ENCODE measurements around the gene GRM5. TPM values are rescaled to one million over a fixed set of nuclear protein-coding genes. Genes with fewer than 3 reads are reported as not detected.
"Not testable (repeated sequence)": the region's sequence is repeated elsewhere in the genome, so short reads cannot be mapped to it uniquely, and the experiment has no call there.

GRM5 gene
- total RNA-seq, 4 donors from 2014 or later = not detected

DNA sequence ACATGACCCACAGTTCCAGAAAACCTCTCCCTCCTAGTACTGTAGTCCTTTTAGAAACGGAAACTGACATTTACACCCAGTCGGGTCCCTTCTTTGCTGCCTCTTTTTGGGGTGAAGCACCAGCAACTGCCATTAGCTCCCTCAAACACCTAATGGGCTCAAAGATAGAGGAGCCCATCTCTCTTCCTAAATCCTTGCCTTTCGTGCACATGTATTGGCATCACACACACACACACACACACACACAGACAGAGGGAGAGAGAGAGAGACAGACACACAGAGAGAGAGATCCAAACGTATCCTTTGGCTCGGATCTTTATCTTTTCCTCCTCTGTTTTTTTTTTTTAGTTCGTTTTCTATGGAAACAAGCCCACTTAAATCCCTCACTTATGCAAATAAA is 716 bp downstream of the GRM5 start:
- no peak overlapping the region for H3K4me3 ChIP-seq
- no peaks in the 10 kb centered on the region for H3K9me3 ChIP-seq
- in situ Hi-C loops (cut with MboI; ENCODE audit: low pct_ligation_motif_present in 1 of 4, low pct_unique_long_range_greater_than_20kb in 1 of 4, low sequenced_read_pairs in 3 of 4) (no loop called here), intact Hi-C loops (cut with DNase I; ENCODE audit: low total_unique reads) (no loop called here)
- peaks cover 29% of the 10 kb centered on the region for H3K27me3 ChIP-seq
- no peak for DNase-seq
- no peaks in the 10 kb centered on the region for H3K36me3 ChIP-seq
- no peak overlapping the region for H3K27ac ChIP-seq
- no peaks in the 10 kb centered on the region for H3K4me1 ChIP-seq
- no peak for TF ChIP-seq CTCF (IDR thresholded peaks at IDR 0.05)
- no peak for TF ChIP-seq POLR2A (IDR thresholded peaks at IDR 0.05)
- TF ChIP-seq POLR2AphosphoS5 (IDR thresholded peaks at IDR 0.05) = no peak
- no peak for TF ChIP-seq EP300 (IDR thresholded peaks at IDR 0.05; ENCODE audit: low read depth)
- WGBS, 2 donors (ENCODE audit: low coverage in 1 of 2) = 26% methylated on average over 3 to 6 of the region's 6 CpGs

DNA sequence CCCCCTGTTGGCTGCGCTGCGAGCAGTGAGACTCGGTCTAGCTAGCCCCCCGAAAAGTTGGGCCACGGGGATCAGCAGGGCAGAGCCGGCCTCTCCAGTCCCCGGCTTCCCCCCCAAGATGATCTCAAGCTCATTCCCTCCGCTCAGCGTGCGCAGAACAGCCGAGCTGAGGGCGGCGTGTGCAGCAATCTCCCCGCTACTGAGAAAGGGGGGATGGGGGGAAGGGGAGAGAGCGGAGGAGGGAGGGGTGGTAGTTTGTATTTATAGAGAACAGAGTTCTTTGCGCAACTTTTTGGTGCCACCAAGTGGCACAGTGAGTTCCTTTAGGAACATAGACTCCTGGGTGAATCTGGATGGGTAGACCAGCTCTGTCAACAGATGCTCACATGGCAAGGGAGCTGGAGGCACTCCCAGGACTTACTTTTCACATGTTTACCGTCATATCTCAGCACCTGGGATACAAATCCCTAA is 2.3 kb downstream of the GRM5 start:
- H3K4me3 ChIP-seq; in situ Hi-C loops (cut with MboI; ENCODE audit: low pct_ligation_motif_present in 1 of 4, low pct_unique_long_range_greater_than_20kb in 1 of 4, low sequenced_read_pairs in 3 of 4); DNase-seq; H3K4me1 ChIP-seq; intact Hi-C loops (cut with DNase I; ENCODE audit: low total_unique reads); H3K27ac ChIP-seq; H3K9me3 ChIP-seq; H3K36me3 ChIP-seq: not testable (repeated sequence)
- 22 to 24% methylated on average over 5 to 13 of the region's 17 CpGs for WGBS, 2 donors (ENCODE audit: low coverage in 1 of 2)
- peaks cover 29% of the 10 kb centered on the region for H3K27me3 ChIP-seq

- in situ Hi-C loops (cut with MboI; ENCODE audit: low pct_ligation_motif_present in 1 of 4, low pct_unique_long_range_greater_than_20kb in 1 of 4, low sequenced_read_pairs in 3 of 4); H3K4me3 ChIP-seq; H3K27ac ChIP-seq; intact Hi-C loops (cut with DNase I; ENCODE audit: low total_unique reads); H3K4me1 ChIP-seq; H3K36me3 ChIP-seq; H3K9me3 ChIP-seq; DNase-seq: not testable (repeated sequence)
- WGBS, 2 donors (ENCODE audit: low coverage in 1 of 2) = 22% methylated on average over 25 of the region's 25 CpGs; no CpG with 5 or more reads in 1 of the 2 donors
- peaks cover 29% of the 10 kb centered on the region for H3K27me3 ChIP-seq
These were observed 2.9 kb downstream of the GRM5 start for GRCh38 chr11:89062771-89063298.

- H3K36me3 ChIP-seq; intact Hi-C loops (cut with DNase I; ENCODE audit: low total_unique reads); in situ Hi-C loops (cut with MboI; ENCODE audit: low pct_ligation_motif_present in 1 of 4, low pct_unique_long_range_greater_than_20kb in 1 of 4, low sequenced_read_pairs in 3 of 4); H3K9me3 ChIP-seq; H3K27ac ChIP-seq; DNase-seq; H3K4me3 ChIP-seq; H3K4me1 ChIP-seq: not testable (repeated sequence)
- 39 to 42% methylated on average over 5 of the region's 5 CpGs for WGBS, 2 donors (ENCODE audit: low coverage in 1 of 2)
- H3K27me3 ChIP-seq = peaks cover 29% of the 10 kb centered on the region
These were observed 3.9 kb downstream of the GRM5 start for GRCh38 chr11:89061839-89062238.

- 58 to 73% methylated on average over 1 of the region's 1 CpG for WGBS, 2 donors (ENCODE audit: low coverage in 1 of 2)
- DNase-seq; H3K4me1 ChIP-seq; H3K9me3 ChIP-seq; in situ Hi-C loops (cut with MboI; ENCODE audit: low pct_ligation_motif_present in 1 of 4, low pct_unique_long_range_greater_than_20kb in 1 of 4, low sequenced_read_pairs in 3 of 4); H3K4me3 ChIP-seq; H3K36me3 ChIP-seq; intact Hi-C loops (cut with DNase I; ENCODE audit: low total_unique reads); H3K27me3 ChIP-seq; H3K27ac ChIP-seq: not testable (repeated sequence)
These were observed 8.4 kb downstream of the GRM5 start for GRCh38 chr11:89057406-89057805.

DNA sequence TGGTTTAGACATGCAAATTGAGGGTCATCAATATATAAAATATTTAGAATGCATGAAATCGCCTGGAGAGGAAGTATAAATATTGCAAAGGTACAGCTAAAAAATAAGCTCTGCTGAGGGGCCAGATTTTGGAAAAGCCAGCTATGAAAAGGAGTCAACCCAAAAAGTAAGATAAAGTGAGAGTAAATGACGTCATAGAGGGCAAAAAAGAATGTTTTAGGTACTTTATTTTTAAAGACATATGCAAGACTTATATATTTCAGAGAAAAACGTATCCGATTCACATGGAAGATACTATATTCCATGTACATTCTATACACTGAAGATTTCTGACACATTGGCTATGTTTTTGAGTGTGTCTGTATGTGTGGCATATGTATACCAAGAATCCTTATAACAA is 13.6 kb downstream of the GRM5 start:
- H3K27ac ChIP-seq = no peak overlapping the region
- H3K36me3 ChIP-seq = no peaks in the 10 kb centered on the region
- H3K4me1 ChIP-seq = no peaks in the 10 kb centered on the region
- in situ Hi-C loops (cut with MboI; ENCODE audit: low pct_ligation_motif_present in 1 of 4, low pct_unique_long_range_greater_than_20kb in 1 of 4, low sequenced_read_pairs in 3 of 4) = no loop called here
- DNase-seq = no peak
- TF ChIP-seq POLR2AphosphoS5 (IDR thresholded peaks at IDR 0.05) = no peak
- TF ChIP-seq CTCF (IDR thresholded peaks at IDR 0.05) = no peak
- H3K9me3 ChIP-seq = no peaks in the 10 kb centered on the region
- H3K4me3 ChIP-seq = no peak overlapping the region
- 72 to 74% methylated on average over 4 of the region's 4 CpGs for WGBS, 2 donors (ENCODE audit: low coverage in 1 of 2)
- intact Hi-C loops (cut with DNase I; ENCODE audit: low total_unique reads) = no loop called here
- H3K27me3 ChIP-seq = no peaks in the 10 kb centered on the region

DNA sequence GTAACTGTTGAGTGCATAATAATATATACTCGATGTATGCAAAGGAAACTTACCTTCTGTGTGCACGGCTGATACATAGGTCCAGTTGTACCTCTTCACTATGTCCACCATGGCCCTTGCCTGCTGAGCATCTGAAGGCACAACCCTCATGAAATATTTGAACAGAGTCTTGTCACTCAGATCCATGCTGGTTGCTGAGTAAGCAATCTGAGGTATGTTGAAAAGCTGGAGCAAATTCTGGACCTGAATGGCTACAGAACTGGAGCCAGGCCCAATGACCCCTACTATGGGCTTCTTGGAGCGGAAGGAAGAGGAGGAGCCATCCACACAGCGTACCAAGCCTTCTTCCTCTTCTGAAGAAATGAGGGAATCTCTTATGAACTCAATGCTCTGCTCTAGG is 18.6 kb downstream of the GRM5 start:
- H3K4me3 ChIP-seq; H3K36me3 ChIP-seq; intact Hi-C loops (cut with DNase I; ENCODE audit: low total_unique reads); H3K9me3 ChIP-seq; H3K27ac ChIP-seq; H3K27me3 ChIP-seq; H3K4me1 ChIP-seq; DNase-seq; in situ Hi-C loops (cut with MboI; ENCODE audit: low pct_ligation_motif_present in 1 of 4, low pct_unique_long_range_greater_than_20kb in 1 of 4, low sequenced_read_pairs in 3 of 4): not testable (repeated sequence)
- 87 to 100% methylated on average over 2 to 4 of the region's 4 CpGs for WGBS, 2 donors (ENCODE audit: low coverage in 1 of 2)

DNA sequence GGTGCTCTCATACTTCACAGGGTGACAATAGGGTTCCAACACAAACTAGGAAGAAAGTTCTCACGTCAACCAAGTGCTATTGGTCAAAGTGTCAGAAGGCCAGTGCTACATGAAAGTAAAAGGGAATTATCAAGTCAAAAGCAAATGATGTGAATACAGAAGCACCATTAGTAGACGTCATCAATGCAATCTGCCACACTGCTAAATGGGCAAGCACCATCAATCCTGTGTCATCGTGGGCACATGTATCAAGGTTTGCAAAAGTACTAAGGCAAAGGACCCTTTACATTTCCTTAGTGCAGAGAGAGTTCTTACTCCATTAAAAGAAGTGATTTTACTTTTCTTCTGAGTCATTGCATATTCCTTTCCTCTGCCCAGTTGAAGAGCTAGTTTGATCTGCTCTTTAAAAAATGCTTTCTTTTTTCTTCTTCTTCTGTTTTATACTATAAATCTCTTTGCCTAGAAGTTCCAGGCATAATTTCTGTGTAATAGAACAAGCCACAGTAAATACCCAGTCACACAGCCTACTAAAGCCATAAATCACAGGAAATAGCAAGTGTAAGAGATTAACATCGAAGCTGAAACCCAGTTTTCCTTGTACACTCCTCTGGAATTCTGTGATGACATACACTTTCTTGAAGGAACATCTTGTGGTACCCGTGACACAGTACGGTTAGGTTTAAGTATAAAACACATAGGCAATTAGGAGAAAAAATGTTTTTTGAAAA is 21.8 kb downstream of the GRM5 start:
- in situ Hi-C loops (cut with MboI; ENCODE audit: low pct_ligation_motif_present in 1 of 4, low pct_unique_long_range_greater_than_20kb in 1 of 4, low sequenced_read_pairs in 3 of 4); H3K27ac ChIP-seq; intact Hi-C loops (cut with DNase I; ENCODE audit: low total_unique reads); H3K36me3 ChIP-seq; H3K4me3 ChIP-seq; H3K9me3 ChIP-seq; DNase-seq; H3K27me3 ChIP-seq; H3K4me1 ChIP-seq: not testable (repeated sequence)
- 55 to 72% methylated on average over 6 of the region's 6 CpGs for WGBS, 2 donors (ENCODE audit: low coverage in 1 of 2)

DNA sequence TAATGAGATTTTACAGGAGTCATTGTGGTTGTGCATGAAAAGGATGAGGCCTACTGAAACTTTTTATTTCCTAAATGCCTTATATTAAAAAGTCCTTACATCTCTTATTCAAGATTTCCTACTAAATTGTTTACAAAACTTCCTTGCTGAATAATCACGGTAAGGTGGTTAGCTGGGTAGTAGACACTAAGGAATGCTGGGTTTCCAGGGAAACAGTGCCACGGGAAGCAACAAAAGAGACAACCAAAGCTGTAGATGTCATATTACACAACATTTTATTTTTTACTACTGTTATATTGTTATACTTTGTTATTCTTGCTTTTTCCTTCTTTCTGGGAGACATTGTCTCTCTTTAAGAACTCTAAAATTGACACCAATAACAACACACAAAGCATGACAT is 36.1 kb downstream of the GRM5 start:
- H3K36me3 ChIP-seq; DNase-seq; in situ Hi-C loops (cut with MboI; ENCODE audit: low pct_ligation_motif_present in 1 of 4, low pct_unique_long_range_greater_than_20kb in 1 of 4, low sequenced_read_pairs in 3 of 4); H3K4me3 ChIP-seq; H3K27me3 ChIP-seq; H3K27ac ChIP-seq; H3K9me3 ChIP-seq; intact Hi-C loops (cut with DNase I; ENCODE audit: low total_unique reads); H3K4me1 ChIP-seq: not testable (repeated sequence)
- WGBS, 2 donors (ENCODE audit: low coverage in 1 of 2) = 0 to 78% methylated on average over 1 to 2 of the region's 2 CpGs

Measured in transverse colon (tissue), 4 donors.